Measurements from ENCODE around the gene GET3. TPM values are rescaled to one million over a fixed set of nuclear protein-coding genes. Genes with fewer than 3 reads are reported as not detected.

The GET3 gene
- total and polyA plus RNA-seq, 9 donors: 37.6 to 58.7 (median 51.5) TPM

GRCh38 chr19:12763100-12763499 is 25.8 kb downstream of the GET3 start:
- no peaks in the 10 kb centered on the region for H3K9me3 ChIP-seq (replicated peaks; ENCODE audit: control insufficient read depth, low read depth, low read length)
- 87% methylated on average over 6 of the region's 11 CpGs for WGBS (ENCODE audit: insufficient coverage)
- H3K27ac ChIP-seq (ENCODE audit: low read length): no peak overlapping the region
- H3K4me1 ChIP-seq (ENCODE audit: control insufficient read depth, insufficient read depth, low read length): peaks cover 5% of the 10 kb centered on the region
- no peaks in the 10 kb centered on the region for H3K27me3 ChIP-seq (ENCODE audit: control insufficient read depth, insufficient read depth, low read length)
- peaks cover 28% of the 10 kb centered on the region for H3K36me3 ChIP-seq (ENCODE audit: control insufficient read depth, insufficient read depth, low read length)
- H3K4me3 ChIP-seq (ENCODE audit: low read length): no peak overlapping the region
- DNase-seq: no peak

- Histone ChIP-seq H3K4me3 (ENCODE audit: low read length) (no peak overlapping the region), H3K9me3 (replicated peaks; ENCODE audit: control insufficient read depth, low read depth, low read length) (no peaks in the 10 kb centered on the region), H3K4me1 (ENCODE audit: control insufficient read depth, insufficient read depth, low read length) (peaks cover 10% of the 10 kb centered on the region), H3K27ac (ENCODE audit: low read length) (no peak overlapping the region), H3K36me3 (ENCODE audit: control insufficient read depth, insufficient read depth, low read length) (peaks cover 30% of the 10 kb centered on the region), H3K27me3 (ENCODE audit: control insufficient read depth, insufficient read depth, low read length) (no peaks in the 10 kb centered on the region)
- DNase-seq: no peak
- WGBS (ENCODE audit: insufficient coverage): 92% methylated on average over 16 of the region's 16 CpGs
These were observed 27.4 kb downstream of the GET3 start for GRCh38 chr19:12764698-12765097.

GRCh38 chr19:12766051-12766521 is 28.8 kb downstream of the GET3 start:
- Histone ChIP-seq H3K4me3 (ENCODE audit: low read length) (peak overlapping the region; percentile 49), H3K27ac (ENCODE audit: low read length) (peak overlapping the region; percentile 66), H3K9me3 (replicated peaks; ENCODE audit: control insufficient read depth, low read depth, low read length) (no peaks in the 10 kb centered on the region), H3K27me3 (ENCODE audit: control insufficient read depth, insufficient read depth, low read length) (no peaks in the 10 kb centered on the region), H3K36me3 (ENCODE audit: control insufficient read depth, insufficient read depth, low read length) (peaks cover 31% of the 10 kb centered on the region), H3K4me1 (ENCODE audit: control insufficient read depth, insufficient read depth, low read length) (peaks cover 19% of the 10 kb centered on the region)
- WGBS (ENCODE audit: insufficient coverage): 18% methylated on average over 29 of the region's 30 CpGs
- DNase-seq: peak; percentile 89

- no peak overlapping the region for H3K27ac ChIP-seq (ENCODE audit: low read length)
- WGBS (ENCODE audit: insufficient coverage): 92% methylated on average over 11 of the region's 11 CpGs
- H3K36me3 ChIP-seq (ENCODE audit: control insufficient read depth, insufficient read depth, low read length): peaks cover 32% of the 10 kb centered on the region
These were observed 29.9 kb downstream of the GET3 start for GRCh38 chr19:12767150-12767549.

GRCh38 chr19:12767666-12768065 is 30.4 kb downstream of the GET3 start:
- Histone ChIP-seq H3K36me3 (ENCODE audit: control insufficient read depth, insufficient read depth, low read length) (peaks cover 32% of the 10 kb centered on the region), H3K27ac (ENCODE audit: low read length) (no peak overlapping the region), H3K9me3 (replicated peaks; ENCODE audit: control insufficient read depth, low read depth, low read length) (no peaks in the 10 kb centered on the region), H3K4me1 (ENCODE audit: control insufficient read depth, insufficient read depth, low read length) (peaks cover 24% of the 10 kb centered on the region), H3K4me3 (ENCODE audit: low read length) (no peak overlapping the region), H3K27me3 (ENCODE audit: control insufficient read depth, insufficient read depth, low read length) (no peaks in the 10 kb centered on the region)
- 97% methylated on average over 11 of the region's 15 CpGs for WGBS (ENCODE audit: insufficient coverage)
- DNase-seq: no peak

More at GRCh38 chr19:12767150-12767549, 29.9 kb downstream of the GET3 start:
- no peak for DNase-seq
- Histone ChIP-seq H3K9me3 (replicated peaks; ENCODE audit: control insufficient read depth, low read depth, low read length) (no peaks in the 10 kb centered on the region), H3K27me3 (ENCODE audit: control insufficient read depth, insufficient read depth, low read length) (no peaks in the 10 kb centered on the region), H3K4me3 (ENCODE audit: low read length) (no peak overlapping the region), H3K4me1 (ENCODE audit: control insufficient read depth, insufficient read depth, low read length) (peaks cover 19% of the 10 kb centered on the region)

- Histone ChIP-seq H3K27ac (ENCODE audit: low read length) (peak overlapping the region; percentile 60), H3K36me3 (ENCODE audit: control insufficient read depth, insufficient read depth, low read length) (peaks cover 18% of the 10 kb centered on the region), H3K4me3 (ENCODE audit: low read length) (no peak overlapping the region), H3K27me3 (ENCODE audit: control insufficient read depth, insufficient read depth, low read length) (no peaks in the 10 kb centered on the region), H3K9me3 (replicated peaks; ENCODE audit: control insufficient read depth, low read depth, low read length) (no peaks in the 10 kb centered on the region), H3K4me1 (ENCODE audit: control insufficient read depth, insufficient read depth, low read length) (peaks cover 31% of the 10 kb centered on the region)
- peak; percentile 67 for DNase-seq
- WGBS (ENCODE audit: insufficient coverage): 17% methylated on average over 37 of the region's 37 CpGs
These were observed 32.4 kb downstream of the GET3 start for GRCh38 chr19:12769689-12770088.

- WGBS (ENCODE audit: insufficient coverage): 92% methylated on average over 6 of the region's 13 CpGs
- H3K36me3 ChIP-seq (ENCODE audit: control insufficient read depth, insufficient read depth, low read length): peaks cover 14% of the 10 kb centered on the region
- no peaks in the 10 kb centered on the region for H3K27me3 ChIP-seq (ENCODE audit: control insufficient read depth, insufficient read depth, low read length)
- H3K4me1 ChIP-seq (ENCODE audit: control insufficient read depth, insufficient read depth, low read length): peaks cover 37% of the 10 kb centered on the region
- no peak for DNase-seq
- no peak overlapping the region for H3K4me3 ChIP-seq (ENCODE audit: low read length)
- no peaks in the 10 kb centered on the region for H3K9me3 ChIP-seq (replicated peaks; ENCODE audit: control insufficient read depth, low read depth, low read length)
- no peak overlapping the region for H3K27ac ChIP-seq (ENCODE audit: low read length)
These were observed 33.6 kb downstream of the GET3 start for GRCh38 chr19:12770922-12771321.

GRCh38 chr19:12772323-12772722 is 35.0 kb downstream of the GET3 start:
- Histone ChIP-seq H3K4me3 (ENCODE audit: low read length) (no peak overlapping the region), H3K27me3 (ENCODE audit: control insufficient read depth, insufficient read depth, low read length) (no peaks in the 10 kb centered on the region), H3K4me1 (ENCODE audit: control insufficient read depth, insufficient read depth, low read length) (peaks cover 34% of the 10 kb centered on the region), H3K27ac (ENCODE audit: low read length) (no peak overlapping the region), H3K36me3 (ENCODE audit: control insufficient read depth, insufficient read depth, low read length) (peaks cover 13% of the 10 kb centered on the region), H3K9me3 (replicated peaks; ENCODE audit: control insufficient read depth, low read depth, low read length) (no peaks in the 10 kb centered on the region)
- DNase-seq: no peak
- 58% methylated on average over 2 of the region's 4 CpGs for WGBS (ENCODE audit: insufficient coverage)

GRCh38 chr19:12773571-12773970 is 36.3 kb downstream of the GET3 start:
- DNase-seq: peak; percentile 48
- peaks cover 7% of the 10 kb centered on the region for H3K36me3 ChIP-seq (ENCODE audit: control insufficient read depth, insufficient read depth, low read length)
- H3K9me3 ChIP-seq (replicated peaks; ENCODE audit: control insufficient read depth, low read depth, low read length): no peaks in the 10 kb centered on the region
- H3K4me1 ChIP-seq (ENCODE audit: control insufficient read depth, insufficient read depth, low read length): peaks cover 46% of the 10 kb centered on the region
- H3K27me3 ChIP-seq (ENCODE audit: control insufficient read depth, insufficient read depth, low read length): no peaks in the 10 kb centered on the region
- no peak overlapping the region for H3K27ac ChIP-seq (ENCODE audit: low read length)
- 94% methylated on average over 2 of the region's 2 CpGs for WGBS (ENCODE audit: insufficient coverage)
- no peak overlapping the region for H3K4me3 ChIP-seq (ENCODE audit: low read length)

GRCh38 chr19:12774588-12775555 is 37.6 kb downstream of the GET3 start, which contains the start of gene HOOK2:
TSS of gene HOOK2 (minus strand) at chr19:12775552. CDS start at chr19:12775449, 103 bp downstream.
- peak within 1 kb of the TSS; percentile 79 for H3K4me3 ChIP-seq (ENCODE audit: low read length)
- no peaks in the 10 kb centered on the region for H3K27me3 ChIP-seq (ENCODE audit: control insufficient read depth, insufficient read depth, low read length)
- H3K4me1 ChIP-seq (ENCODE audit: control insufficient read depth, insufficient read depth, low read length): peaks cover 53% of the 10 kb centered on the region
- DNase-seq: peak; percentile 53
- H3K27ac ChIP-seq (ENCODE audit: low read length): peak within 1 kb of the TSS; percentile 55
- 7% methylated on average over 37 of the region's 58 CpGs for WGBS (ENCODE audit: insufficient coverage)
- peaks cover 5% of the 10 kb centered on the region for H3K36me3 ChIP-seq (ENCODE audit: control insufficient read depth, insufficient read depth, low read length)
- H3K9me3 ChIP-seq (replicated peaks; ENCODE audit: control insufficient read depth, low read depth, low read length): no peaks in the 10 kb centered on the region
